Measurements from ENCODE around the gene ILKAP. TPM values are rescaled to one million over a fixed set of nuclear protein-coding genes. Genes with fewer than 3 reads are reported as not detected.

The ILKAP gene
- polyA plus RNA-seq, 1 donor from 2014 or later: 78.5 TPM

DNA sequence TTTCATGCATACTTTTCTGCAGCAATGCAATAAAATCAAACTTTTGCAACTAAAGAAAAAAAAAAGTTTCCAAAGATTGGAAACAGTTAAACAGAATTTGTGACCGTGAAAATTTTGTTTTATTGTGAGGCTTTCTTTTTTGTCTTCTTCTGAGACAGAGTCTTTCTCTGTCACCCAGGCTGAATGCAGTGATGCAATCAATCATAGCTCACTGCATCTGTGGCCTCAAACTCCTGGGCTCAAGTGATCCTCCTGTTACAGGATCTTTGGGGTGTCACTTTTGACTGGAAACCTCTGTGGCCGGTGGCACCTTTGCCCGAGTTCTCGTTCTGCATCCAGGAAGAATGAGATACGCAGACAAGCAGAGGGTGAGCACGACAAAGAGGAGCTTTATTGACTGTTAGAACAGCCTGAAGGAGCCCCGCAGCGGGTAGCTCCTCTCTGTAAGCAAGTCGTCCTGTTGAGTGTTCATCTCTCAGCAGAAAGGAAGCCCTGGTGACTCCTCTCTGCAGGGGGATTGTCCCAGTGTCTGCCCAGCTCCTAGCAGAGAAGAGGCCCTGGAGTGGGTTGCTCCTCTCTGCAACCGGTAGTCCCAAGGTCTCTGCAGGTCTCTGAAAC, 16.9 kb upstream of the ILKAP start:
- H3K9ac ChIP-seq (ENCODE audit: low read length): no peak overlapping the region
- H3F3A ChIP-seq (ENCODE audit: insufficient read depth, low read length, poor library complexity, severe bottlenecking): no peaks in the 10 kb centered on the region
- no peaks in the 10 kb centered on the region for H4K20me1 ChIP-seq (ENCODE audit: insufficient read depth)
- H2AFZ ChIP-seq (ENCODE audit: low read depth, low read length): no peak overlapping the region
- no peaks in the 10 kb centered on the region for H3K79me2 ChIP-seq (replicated peaks; ENCODE audit: insufficient read depth, low read length)
- H3K9me2 ChIP-seq (ENCODE audit: insufficient read depth, low read length): no peaks in the 10 kb centered on the region
- H3K27ac ChIP-seq (ENCODE audit: low read length): no peak overlapping the region
- H3K4me3 ChIP-seq (ENCODE audit: low read length): no peak overlapping the region
- TF ChIP-seq EZH2 (IDR thresholded peaks at IDR 0.05; ENCODE audit: borderline replicate concordance, insufficient read depth, low read length, poor library complexity, severe bottlenecking): no peak
- no peak for TF ChIP-seq SMC3 (conservative IDR thresholded peaks at IDR 0.05; ENCODE audit: poor library complexity)
- TF ChIP-seq RAD21 (conservative IDR thresholded peaks at IDR 0.05): no peak
- TF ChIP-seq POLR2AphosphoS5 (IDR thresholded peaks at IDR 0.05): no peak
- TF ChIP-seq CTCF (IDR thresholded peaks at IDR 0.05; ENCODE audit: poor library complexity, severe bottlenecking): no peak
- TF ChIP-seq EP300 (conservative IDR thresholded peaks at IDR 0.05; ENCODE audit: poor library complexity, severe bottlenecking): no peak
- TF ChIP-seq REST (IDR thresholded peaks at IDR 0.05; ENCODE audit: borderline replicate concordance): no peak
- TF ChIP-seq MXI1 (conservative IDR thresholded peaks at IDR 0.05; ENCODE audit: poor library complexity, severe bottlenecking): no peak
- TF ChIP-seq TAF1 (IDR thresholded peaks at IDR 0.05; ENCODE audit: low read depth): no peak
- H3K27me3 ChIP-seq (ENCODE audit: insufficient read depth, low read depth, low read length): no peaks in the 10 kb centered on the region
- H3K9me3 ChIP-seq (ENCODE audit: low read length): no peaks in the 10 kb centered on the region
- no peak overlapping the region for H3K4me2 ChIP-seq (ENCODE audit: low read length)
- no peaks in the 10 kb centered on the region for H3K36me3 ChIP-seq (ENCODE audit: insufficient read depth, low read length)

DNA sequence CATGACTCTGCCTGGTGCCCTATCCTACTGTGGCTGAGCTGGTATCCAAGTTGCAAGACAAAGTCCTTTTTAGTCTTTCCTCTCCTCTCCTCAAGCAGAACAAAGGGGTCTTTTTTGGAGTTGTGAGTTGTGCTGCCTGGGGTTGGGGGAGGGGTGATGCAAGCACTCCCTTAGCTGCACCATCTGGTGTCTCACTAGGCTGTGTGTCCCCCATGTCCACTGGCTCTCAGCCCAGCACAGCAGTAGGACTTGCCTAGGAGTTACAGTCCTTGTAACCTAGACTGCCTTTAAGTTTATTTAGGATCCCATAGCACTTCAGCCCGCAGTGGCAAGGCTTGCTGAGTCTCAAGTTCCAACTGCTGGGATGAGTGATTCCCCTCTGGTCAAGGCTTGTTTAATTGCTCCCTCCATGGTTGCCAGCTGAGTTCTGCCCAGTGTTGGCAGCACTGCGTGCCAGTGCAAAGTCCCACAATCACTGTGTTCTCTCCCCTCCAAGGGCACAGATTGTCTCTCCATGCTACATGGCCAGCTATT, 13.2 kb upstream of the ILKAP start:
- Histone ChIP-seq H3K9ac (ENCODE audit: low read length) (no peak overlapping the region), H2AFZ (ENCODE audit: low read depth, low read length) (no peak overlapping the region), H3F3A (ENCODE audit: insufficient read depth, low read length, poor library complexity, severe bottlenecking) (no peaks in the 10 kb centered on the region)

More for the DNA sequence above, 13.2 kb upstream of the ILKAP start:
- no peaks in the 10 kb centered on the region for H4K20me1 ChIP-seq (ENCODE audit: insufficient read depth)
- H3K27ac ChIP-seq (ENCODE audit: low read length): no peak overlapping the region
- no peaks in the 10 kb centered on the region for H3K9me3 ChIP-seq (ENCODE audit: low read length)
- H3K27me3 ChIP-seq (ENCODE audit: insufficient read depth, low read depth, low read length): no peaks in the 10 kb centered on the region
- H3K4me2 ChIP-seq (ENCODE audit: low read length): no peak overlapping the region
- no peak overlapping the region for H3K4me3 ChIP-seq (ENCODE audit: low read length)
- H3K9me2 ChIP-seq (ENCODE audit: insufficient read depth, low read length): no peaks in the 10 kb centered on the region
- H3K36me3 ChIP-seq (ENCODE audit: insufficient read depth, low read length): no peaks in the 10 kb centered on the region
- TF ChIP-seq MXI1 (conservative IDR thresholded peaks at IDR 0.05; ENCODE audit: poor library complexity, severe bottlenecking) (no peak), TAF1 (IDR thresholded peaks at IDR 0.05; ENCODE audit: low read depth) (no peak), EZH2 (IDR thresholded peaks at IDR 0.05; ENCODE audit: borderline replicate concordance, insufficient read depth, low read length, poor library complexity, severe bottlenecking) (no peak), EP300 (conservative IDR thresholded peaks at IDR 0.05; ENCODE audit: poor library complexity, severe bottlenecking) (no peak), CTCF (IDR thresholded peaks at IDR 0.05; ENCODE audit: poor library complexity, severe bottlenecking) (no peak), SMC3 (conservative IDR thresholded peaks at IDR 0.05; ENCODE audit: poor library complexity) (no peak), REST (IDR thresholded peaks at IDR 0.05; ENCODE audit: borderline replicate concordance) (no peak), POLR2AphosphoS5 (IDR thresholded peaks at IDR 0.05) (no peak), RAD21 (conservative IDR thresholded peaks at IDR 0.05) (no peak)
- no peaks in the 10 kb centered on the region for H3K79me2 ChIP-seq (replicated peaks; ENCODE audit: insufficient read depth, low read length)
